ENCODE data around the gene MYOD1. TPM values are rescaled to one million over a fixed set of nuclear protein-coding genes. Genes with fewer than 3 reads are reported as not detected.

Gene MYOD1
- total RNA-seq, 2 experiments from 2014 or later, result not detected

DNA sequence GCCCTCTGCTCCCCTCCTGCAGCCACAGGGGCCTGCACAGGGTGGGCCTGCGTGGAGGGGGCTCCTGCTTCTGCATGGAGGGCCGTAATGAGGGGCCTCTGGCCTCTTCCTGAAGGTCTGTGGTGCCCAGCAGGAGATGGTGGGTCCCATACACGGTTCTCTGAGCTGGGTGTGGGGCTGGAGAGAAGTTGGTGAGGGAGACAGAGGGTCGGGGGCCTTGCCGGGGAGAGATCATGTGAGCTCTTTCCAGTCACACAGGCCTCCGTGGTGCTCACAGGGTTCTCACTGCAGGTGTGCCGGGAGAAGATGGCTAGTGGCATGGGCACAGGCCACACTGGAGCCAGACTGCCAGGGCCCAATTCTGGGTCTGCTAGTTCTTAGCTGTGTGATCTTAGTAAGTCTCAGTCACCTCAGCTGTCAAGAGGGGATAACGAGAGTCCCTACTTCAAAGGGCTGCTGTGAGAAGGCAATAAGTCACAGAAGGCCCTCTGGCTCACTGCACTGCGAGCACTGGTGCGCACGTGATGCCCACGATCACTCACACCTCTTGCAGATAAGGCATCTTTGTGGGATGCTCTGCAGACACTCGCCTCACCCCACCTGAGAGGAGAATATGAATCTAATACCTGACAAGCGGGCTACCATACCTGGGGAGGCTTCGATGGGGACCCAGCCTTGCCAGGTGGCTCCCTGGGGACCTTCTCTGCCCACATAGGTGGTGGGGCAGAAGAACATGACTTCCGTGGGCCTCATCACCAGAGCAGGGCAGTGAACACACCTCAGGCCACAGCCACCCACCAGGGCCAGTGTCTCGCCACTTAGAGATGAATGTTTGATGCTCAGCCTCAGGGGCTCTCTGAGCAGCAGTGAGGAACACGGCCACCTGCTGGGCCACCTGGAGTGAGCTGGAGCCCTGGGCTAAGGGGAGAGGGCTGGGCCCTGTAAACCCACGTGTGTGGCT, 29.7 kb downstream of the MYOD1 start:
- BruUV-seq (replicated peaks), result no TSS peak
- intact Hi-C loops (cut with micrococcal nuclease; ENCODE audit: unreplicated experiment), result no loop called here

DNA sequence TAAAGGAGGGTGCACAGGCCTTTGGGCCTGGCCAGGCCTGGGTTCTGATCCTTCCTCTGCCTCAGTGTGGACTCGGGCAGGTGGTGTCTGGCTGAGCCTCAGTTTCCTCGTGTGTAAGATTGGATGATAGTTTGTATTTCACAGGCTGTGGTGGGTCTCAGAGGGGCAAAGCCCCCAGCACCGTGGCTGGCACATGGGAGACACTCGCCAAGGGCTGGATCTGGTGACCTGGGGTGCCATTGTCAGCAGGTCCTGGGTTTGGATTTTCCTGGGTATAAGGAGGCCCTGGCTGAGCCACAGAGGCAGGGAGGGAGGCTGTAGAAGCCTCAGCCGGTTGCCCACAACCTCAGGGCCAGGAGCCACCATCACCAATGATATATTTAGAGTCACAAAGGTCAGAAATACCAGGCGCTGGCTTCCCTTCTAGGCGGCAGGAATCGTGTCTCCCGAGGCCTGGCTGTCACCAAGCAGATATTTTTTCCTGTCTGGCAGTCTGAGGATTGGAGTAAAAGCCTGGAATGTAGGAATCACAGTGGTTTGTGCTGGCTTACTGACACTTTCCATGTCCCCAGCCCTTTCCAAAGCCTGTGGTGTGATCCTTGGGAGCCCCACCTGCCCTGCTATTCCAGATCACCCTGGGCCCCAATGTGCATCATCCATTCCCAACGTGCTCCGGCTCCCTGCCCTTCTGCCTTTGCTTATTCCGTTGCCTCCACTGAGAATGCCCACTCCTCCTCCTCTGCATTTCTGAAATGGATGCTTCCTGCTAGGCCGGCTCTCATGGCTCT, 30.8 kb downstream of the MYOD1 start:
- TF ChIP-seq, protein P1, sequence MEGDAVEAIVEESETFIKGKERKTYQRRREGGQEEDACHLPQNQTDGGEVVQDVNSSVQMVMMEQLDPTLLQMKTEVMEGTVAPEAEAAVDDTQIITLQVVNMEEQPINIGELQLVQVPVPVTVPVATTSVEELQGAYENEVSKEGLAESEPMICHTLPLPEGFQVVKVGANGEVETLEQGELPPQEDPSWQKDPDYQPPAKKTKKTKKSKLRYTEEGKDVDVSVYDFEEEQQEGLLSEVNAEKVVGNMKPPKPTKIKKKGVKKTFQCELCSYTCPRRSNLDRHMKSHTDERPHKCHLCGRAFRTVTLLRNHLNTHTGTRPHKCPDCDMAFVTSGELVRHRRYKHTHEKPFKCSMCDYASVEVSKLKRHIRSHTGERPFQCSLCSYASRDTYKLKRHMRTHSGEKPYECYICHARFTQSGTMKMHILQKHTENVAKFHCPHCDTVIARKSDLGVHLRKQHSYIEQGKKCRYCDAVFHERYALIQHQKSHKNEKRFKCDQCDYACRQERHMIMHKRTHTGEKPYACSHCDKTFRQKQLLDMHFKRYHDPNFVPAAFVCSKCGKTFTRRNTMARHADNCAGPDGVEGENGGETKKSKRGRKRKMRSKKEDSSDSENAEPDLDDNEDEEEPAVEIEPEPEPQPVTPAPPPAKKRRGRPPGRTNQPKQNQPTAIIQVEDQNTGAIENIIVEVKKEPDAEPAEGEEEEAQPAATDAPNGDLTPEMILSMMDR (conservative IDR thresholded peaks at IDR 0.05; ENCODE audit: low read length), result no peak
- TF ChIP-seq EZH2phosphoT487 (IDR thresholded peaks at IDR 0.05; ENCODE audit: borderline replicate concordance, low read depth, low read length), result no peak
- Histone ChIP-seq H2AFZ (ENCODE audit: low read length) (no peak overlapping the region), H3K27ac (ENCODE audit: low read depth, low read length, poor library complexity, severe bottlenecking) (no peak overlapping the region), H3K36me3 (ENCODE audit: insufficient read depth, low read length) (no peaks in the 10 kb centered on the region), H3K4me3 (ENCODE audit: low read depth, low read length, poor library complexity, severe bottlenecking) (no peak overlapping the region), H3K9me2 (ENCODE audit: insufficient read depth, low read length) (no peaks in the 10 kb centered on the region), H4K20me1 (ENCODE audit: insufficient read depth, low read length) (no peaks in the 10 kb centered on the region), H3K4me1 (ENCODE audit: insufficient read depth, low read length, poor library complexity, severe bottlenecking) (no peaks in the 10 kb centered on the region), H3K4me2 (ENCODE audit: low read length) (no peak overlapping the region), H3K9me3 (ENCODE audit: low read length) (no peaks in the 10 kb centered on the region), H3K79me2 (ENCODE audit: insufficient read depth, low read depth, low read length) (no peaks in the 10 kb centered on the region)
- BruUV-seq (replicated peaks), result no TSS peak
- CTCF ChIA-PET (ENCODE audit: unreplicated experiment), result no interaction called here
- no peak for DNase-seq (ENCODE audit: low spot score)
- POLR2A ChIA-PET, result no interaction called here
- intact Hi-C loops (cut with micrococcal nuclease; ENCODE audit: unreplicated experiment), result no loop called here

More for the DNA sequence above, 29.7 kb downstream of the MYOD1 start:
- Histone ChIP-seq H3K4me1 (ENCODE audit: insufficient read depth, low read length, poor library complexity, severe bottlenecking) (no peaks in the 10 kb centered on the region), H3K79me2 (ENCODE audit: insufficient read depth, low read depth, low read length) (no peaks in the 10 kb centered on the region), H2AFZ (ENCODE audit: low read length) (no peak overlapping the region), H3K9me3 (ENCODE audit: low read length) (no peaks in the 10 kb centered on the region), H3K36me3 (ENCODE audit: insufficient read depth, low read length) (no peaks in the 10 kb centered on the region), H3K4me3 (ENCODE audit: low read depth, low read length, poor library complexity, severe bottlenecking) (no peak overlapping the region), H4K20me1 (ENCODE audit: insufficient read depth, low read length) (no peaks in the 10 kb centered on the region), H3K27ac (ENCODE audit: low read depth, low read length, poor library complexity, severe bottlenecking) (no peak overlapping the region), H3K9me2 (ENCODE audit: insufficient read depth, low read length) (no peaks in the 10 kb centered on the region), H3K4me2 (ENCODE audit: low read length) (no peak overlapping the region)
- DNase-seq (ENCODE audit: low spot score), result no peak
- ChIA-PET POLR2A (no interaction called here), CTCF (ENCODE audit: unreplicated experiment) (interaction anchor here (0.6 kb wide), 1 partner anchor 613 kb away, joined by 3 read pairs; no protein-coding TSS in a partner anchor)
- TF ChIP-seq EZH2phosphoT487 (IDR thresholded peaks at IDR 0.05; ENCODE audit: borderline replicate concordance, low read depth, low read length), result no peak
- TF ChIP-seq, protein P1 (conservative IDR thresholded peaks at IDR 0.05; ENCODE audit: low read length), result no peak
